ENCODE measurements around the gene PCNX2.

DNA sequence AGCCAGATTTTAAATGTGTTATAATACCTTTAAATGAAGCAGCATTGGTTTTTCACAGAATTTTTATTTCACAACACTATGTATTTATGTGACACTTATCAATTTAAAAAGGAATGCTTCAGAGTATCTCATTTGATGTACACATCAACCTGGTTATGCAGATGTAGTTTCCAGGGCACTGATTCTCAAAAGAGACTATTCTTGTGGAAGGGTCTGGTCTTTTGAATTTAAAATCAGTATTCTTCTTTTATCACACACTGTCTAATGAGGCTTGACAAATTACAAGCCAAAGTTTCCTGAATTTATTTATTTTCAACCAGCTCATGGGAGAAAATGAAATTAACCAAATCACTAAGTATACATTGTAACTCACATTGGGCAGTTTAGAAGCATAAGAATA, 257.7 kb downstream of the PCNX2 start:
- no peak for TF ChIP-seq POLR2AphosphoS5 (IDR thresholded peaks at IDR 0.05; ENCODE audit: low read length)
- no peak for TF ChIP-seq IKZF1 (conservative IDR thresholded peaks at IDR 0.05)
- TF ChIP-seq, protein P1, sequence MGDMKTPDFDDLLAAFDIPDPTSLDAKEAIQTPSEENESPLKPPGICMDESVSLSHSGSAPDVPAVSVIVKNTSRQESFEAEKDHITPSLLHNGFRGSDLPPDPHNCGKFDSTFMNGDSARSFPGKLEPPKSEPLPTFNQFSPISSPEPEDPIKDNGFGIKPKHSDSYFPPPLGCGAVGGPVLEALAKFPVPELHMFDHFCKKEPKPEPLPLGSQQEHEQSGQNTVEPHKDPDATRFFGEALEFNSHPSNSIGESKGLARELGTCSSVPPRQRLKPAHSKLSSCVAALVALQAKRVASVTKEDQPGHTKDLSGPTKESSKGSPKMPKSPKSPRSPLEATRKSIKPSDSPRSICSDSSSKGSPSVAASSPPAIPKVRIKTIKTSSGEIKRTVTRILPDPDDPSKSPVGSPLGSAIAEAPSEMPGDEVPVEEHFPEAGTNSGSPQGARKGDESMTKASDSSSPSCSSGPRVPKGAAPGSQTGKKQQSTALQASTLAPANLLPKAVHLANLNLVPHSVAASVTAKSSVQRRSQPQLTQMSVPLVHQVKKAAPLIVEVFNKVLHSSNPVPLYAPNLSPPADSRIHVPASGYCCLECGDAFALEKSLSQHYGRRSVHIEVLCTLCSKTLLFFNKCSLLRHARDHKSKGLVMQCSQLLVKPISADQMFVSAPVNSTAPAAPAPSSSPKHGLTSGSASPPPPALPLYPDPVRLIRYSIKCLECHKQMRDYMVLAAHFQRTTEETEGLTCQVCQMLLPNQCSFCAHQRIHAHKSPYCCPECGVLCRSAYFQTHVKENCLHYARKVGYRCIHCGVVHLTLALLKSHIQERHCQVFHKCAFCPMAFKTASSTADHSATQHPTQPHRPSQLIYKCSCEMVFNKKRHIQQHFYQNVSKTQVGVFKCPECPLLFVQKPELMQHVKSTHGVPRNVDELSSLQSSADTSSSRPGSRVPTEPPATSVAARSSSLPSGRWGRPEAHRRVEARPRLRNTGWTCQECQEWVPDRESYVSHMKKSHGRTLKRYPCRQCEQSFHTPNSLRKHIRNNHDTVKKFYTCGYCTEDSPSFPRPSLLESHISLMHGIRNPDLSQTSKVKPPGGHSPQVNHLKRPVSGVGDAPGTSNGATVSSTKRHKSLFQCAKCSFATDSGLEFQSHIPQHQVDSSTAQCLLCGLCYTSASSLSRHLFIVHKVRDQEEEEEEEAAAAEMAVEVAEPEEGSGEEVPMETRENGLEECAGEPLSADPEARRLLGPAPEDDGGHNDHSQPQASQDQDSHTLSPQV (IDR thresholded peaks at IDR 0.05), result no peak
- TF ChIP-seq POLR2A (IDR thresholded peaks at IDR 0.05; ENCODE audit: low read depth, low read length), result no peak
- TF ChIP-seq, protein P2, sequence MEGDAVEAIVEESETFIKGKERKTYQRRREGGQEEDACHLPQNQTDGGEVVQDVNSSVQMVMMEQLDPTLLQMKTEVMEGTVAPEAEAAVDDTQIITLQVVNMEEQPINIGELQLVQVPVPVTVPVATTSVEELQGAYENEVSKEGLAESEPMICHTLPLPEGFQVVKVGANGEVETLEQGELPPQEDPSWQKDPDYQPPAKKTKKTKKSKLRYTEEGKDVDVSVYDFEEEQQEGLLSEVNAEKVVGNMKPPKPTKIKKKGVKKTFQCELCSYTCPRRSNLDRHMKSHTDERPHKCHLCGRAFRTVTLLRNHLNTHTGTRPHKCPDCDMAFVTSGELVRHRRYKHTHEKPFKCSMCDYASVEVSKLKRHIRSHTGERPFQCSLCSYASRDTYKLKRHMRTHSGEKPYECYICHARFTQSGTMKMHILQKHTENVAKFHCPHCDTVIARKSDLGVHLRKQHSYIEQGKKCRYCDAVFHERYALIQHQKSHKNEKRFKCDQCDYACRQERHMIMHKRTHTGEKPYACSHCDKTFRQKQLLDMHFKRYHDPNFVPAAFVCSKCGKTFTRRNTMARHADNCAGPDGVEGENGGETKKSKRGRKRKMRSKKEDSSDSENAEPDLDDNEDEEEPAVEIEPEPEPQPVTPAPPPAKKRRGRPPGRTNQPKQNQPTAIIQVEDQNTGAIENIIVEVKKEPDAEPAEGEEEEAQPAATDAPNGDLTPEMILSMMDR (IDR thresholded peaks at IDR 0.05 in 2 of 3, conservative IDR thresholded peaks at IDR 0.05 in 1 of 3; ENCODE audit: control insufficient read depth in 2 of 3, extremely low read depth in 1 of 3, insufficient read depth in 1 of 3, low read depth in 3 of 3, low read length in 3 of 3), result no peak
- TF ChIP-seq SIN3A (IDR thresholded peaks at IDR 0.05; ENCODE audit: low read depth, low read length), result no peak
- TF ChIP-seq EGR1 (IDR thresholded peaks at IDR 0.05; ENCODE audit: borderline replicate concordance in 1 of 2, low read depth in 2 of 2, low read length in 2 of 2), result no peak
- no peak for TF ChIP-seq TAF1 (IDR thresholded peaks at IDR 0.05; ENCODE audit: borderline replicate concordance, low read depth, low read length)
- no peak for TF ChIP-seq SMC3 (IDR thresholded peaks at IDR 0.05; ENCODE audit: borderline replicate concordance, low read length)

Measured in GM12878 (cell line).